WTC11 (cell line): ENCODE results near the gene THSD4. TPM values are rescaled to one million over a fixed set of nuclear protein-coding genes. Genes with fewer than 3 reads are reported as not detected.

ENCODE experiments used
- ATAC-seq: fragments of 200-7000 bp; cut with Tn5 transposase; 2 replicates; pipeline ENCODE4 v1.10.0; 2021; ENCODE audit warnings: mild to moderate bottlenecking, moderate library complexity
- CTCF ChIA-PET: fragments of 300-600 bp; sonication (Branson Sonifier 250); formaldehyde crosslinking; loops from one replicate; lab custom pipeline; 2021; ENCODE audit warnings: antibody characterized with exemption; lab: Charles Lee
- POLR2A ChIA-PET: fragments of 350-600 bp; sonication (Branson Sonifier 250); formaldehyde crosslinking; loops from one replicate; lab custom pipeline; 2021; ENCODE audit warnings: antibody characterized with exemption; lab: Charles Lee
- DNase-seq: peaks from one replicate; pipeline ENCODE4 v3.0.0; 2021; ENCODE audit warnings: low spot score
- H3K27ac Mint-ChIP-seq: 2 replicates; pipeline ENCODE4 v1.8.0; 2021; ENCODE audit warnings: mixed read lengths
- H3K27me3 Mint-ChIP-seq: 2 replicates; pipeline ENCODE4 v1.8.0; 2021; ENCODE audit warnings: low read depth, mild to moderate bottlenecking, moderate library complexity, mixed read lengths
- H3K36me3 Mint-ChIP-seq: 2 replicates; pipeline ENCODE4 v1.8.0; 2021; ENCODE audit warnings: mixed read lengths
- H3K4me1 Mint-ChIP-seq: 2 replicates; pipeline ENCODE4 v1.8.0; 2022; ENCODE audit warnings: mixed read lengths
- H3K4me3 Mint-ChIP-seq: 2 replicates; pipeline ENCODE4 v1.8.0; 2021; ENCODE audit warnings: mild to moderate bottlenecking, moderate library complexity, mixed read lengths
- H3K9me3 Mint-ChIP-seq: 2 replicates; pipeline ENCODE4 v1.8.0; 2021; ENCODE audit warnings: mixed read lengths
- ATF6 ChIP-seq: sonication (generic); formaldehyde crosslinking; IDR thresholded peaks from 2 replicates; pipeline ENCODE4 v1.8.1; 2023; ENCODE audit warnings: mild to moderate bottlenecking, missing genetic modification reagents
- E2F4 ChIP-seq: sonication (generic); formaldehyde crosslinking; IDR thresholded peaks from 2 replicates; pipeline ENCODE4 v1.8.1; 2022; ENCODE audit warnings: low read depth, mild to moderate bottlenecking, moderate library complexity, missing genetic modification reagents, borderline replicate concordance
- ERG ChIP-seq: fragments of 250-450 bp; sonication (Bioruptor Pico); IDR thresholded peaks from 2 replicates; pipeline ENCODE4 v1.8.0; 2021; ENCODE audit warnings: mild to moderate bottlenecking
- HMGA2 ChIP-seq: fragments of 250-450 bp; sonication (Bioruptor Pico); IDR thresholded peaks from 2 replicates; pipeline ENCODE4 v1.4.0; 2021; ENCODE audit warnings: mild to moderate bottlenecking, moderate library complexity
- MXD4 ChIP-seq: fragments of 250-450 bp; sonication (Bioruptor Pico); IDR thresholded peaks from 2 replicates; pipeline ENCODE4 v1.8.0; 2021; ENCODE audit warnings: mild to moderate bottlenecking, moderate library complexity, borderline replicate concordance
- MYBL2 ChIP-seq: sonication (generic); formaldehyde crosslinking; IDR thresholded peaks from 2 replicates; pipeline ENCODE4 v1.8.1; 2023; ENCODE audit warnings: mild to moderate bottlenecking, moderate library complexity, missing genetic modification reagents
- PRDM15 ChIP-seq: sonication (generic); formaldehyde crosslinking; IDR thresholded peaks from 2 replicates; pipeline ENCODE4 v1.8.0; 2022; ENCODE audit warnings: missing genetic modification reagents
- RORB ChIP-seq: fragments of 250-450 bp; sonication (Bioruptor Pico); IDR thresholded peaks from 2 replicates; pipeline ENCODE4 v1.9.0; 2021; ENCODE audit warnings: mild to moderate bottlenecking
- TEAD4 ChIP-seq: sonication (generic); formaldehyde crosslinking; IDR thresholded peaks from 2 replicates; pipeline ENCODE4 v1.8.0; 2022; ENCODE audit warnings: mild to moderate bottlenecking, missing genetic modification reagents
- ZNF219 ChIP-seq: sonication (generic); formaldehyde crosslinking; IDR thresholded peaks from 2 replicates; pipeline ENCODE4 v1.8.0; 2023; ENCODE audit warnings: missing genetic modification reagents, mild to moderate bottlenecking, borderline replicate concordance
- ZNF232 ChIP-seq: sonication (generic); formaldehyde crosslinking; IDR thresholded peaks from 2 replicates; pipeline ENCODE4 v1.8.0; 2022; ENCODE audit warnings: mild to moderate bottlenecking, missing genetic modification reagents
- ZNF512 ChIP-seq: sonication (generic); formaldehyde crosslinking; IDR thresholded peaks from 2 replicates; pipeline ENCODE4 v1.8.1; 2022; ENCODE audit warnings: missing genetic modification reagents, borderline replicate concordance
- total RNA-seq: library from RNA; stranded (reverse); gene quantifications from 3 replicates; pipeline ENCODE4 v1.2.3, GENCODE V29; 2021

Gene THSD4
- total RNA-seq, 1 experiment from 2014 or later, result 7.8 TPM

- no peak for TF ChIP-seq ZNF512
Observed at GRCh38 chr15:71734709-71735384, 619.6 kb downstream of the THSD4 start (continued).

- ChIA-PET CTCF (interaction anchor here (0.6 to 0.8 kb wide), 2 partner anchors 9 to 48 kb away, joined by 4 to 5 read pairs; no protein-coding TSS in a partner anchor), POLR2A (no interaction called here)
- Mint-ChIP-seq H3K4me1 (no peaks in the 10 kb centered on the region), H3K27me3 (no peaks in the 10 kb centered on the region), H3K27ac (no peak overlapping the region), H3K4me3 (no peak overlapping the region), H3K9me3 (peaks cover 5% of the 10 kb centered on the region; the same call in 1 of the 2 replicates), H3K36me3 (no peaks in the 10 kb centered on the region)
- DNase-seq (no peak), ATAC-seq (no peak)
- TF ChIP-seq ZNF512, result no peak
Observed at GRCh38 chr15:71735385-71735757, 620.1 kb downstream of the THSD4 start.

- no peaks in the 10 kb centered on the region for H3K36me3 Mint-ChIP-seq
- CTCF ChIA-PET, result no interaction called here
- no peak overlapping the region for H3K4me3 Mint-ChIP-seq
- POLR2A ChIA-PET, result no interaction called here
- no peaks in the 10 kb centered on the region for H3K27me3 Mint-ChIP-seq
- H3K27ac Mint-ChIP-seq, result no peak overlapping the region
- TF ChIP-seq MYBL2 (CRISPR knock-in tag), result no peak
- H3K9me3 Mint-ChIP-seq, result peaks cover 5% of the 10 kb centered on the region; the same call in 1 of the 2 replicates
- DNase-seq (no peak), ATAC-seq (no peak)
- H3K4me1 Mint-ChIP-seq, result no peaks in the 10 kb centered on the region
Observed at GRCh38 chr15:71736286-71736947, 621.1 kb downstream of the THSD4 start.

- H3K27me3 Mint-ChIP-seq, result no peaks in the 10 kb centered on the region
- CTCF ChIA-PET, result no interaction called here
- ATAC-seq (no peak), DNase-seq (no peak)
- H3K27ac Mint-ChIP-seq, result no peak overlapping the region
- POLR2A ChIA-PET, result no interaction called here
- H3K9me3 Mint-ChIP-seq, result peaks cover 5% of the 10 kb centered on the region; the same call in 1 of the 2 replicates
- no peaks in the 10 kb centered on the region for H3K36me3 Mint-ChIP-seq
- no peaks in the 10 kb centered on the region for H3K4me1 Mint-ChIP-seq
- H3K4me3 Mint-ChIP-seq, result no peak overlapping the region
- no peak for TF ChIP-seq E2F4 (CRISPR knock-in tag)
- TF ChIP-seq RORB (CRISPR knock-in tag), result no peak
- no peak for TF ChIP-seq ATF6 (CRISPR knock-in tag)
- TF ChIP-seq HMGA2 (CRISPR knock-in tag), result no peak
- TF ChIP-seq PRDM15 (CRISPR knock-in tag), result no peak
- TF ChIP-seq MXD4 (CRISPR knock-in tag), result no peak
- TF ChIP-seq ZNF219, result no peak
- TF ChIP-seq ZNF232 (CRISPR knock-in tag), result no peak
- no peak for TF ChIP-seq TEAD4 (CRISPR knock-in tag)
- no peak for TF ChIP-seq ERG (CRISPR knock-in tag)
Observed at GRCh38 chr15:71737761-71738160, 622.5 kb downstream of the THSD4 start.
